ENCODE results near the gene EXOC3. TPM values are rescaled to one million over a fixed set of nuclear protein-coding genes. Genes with fewer than 3 reads are reported as not detected.

The EXOC3 gene
- total RNA-seq, 1 experiment from 2014 or later = 55.0 TPM

DNA sequence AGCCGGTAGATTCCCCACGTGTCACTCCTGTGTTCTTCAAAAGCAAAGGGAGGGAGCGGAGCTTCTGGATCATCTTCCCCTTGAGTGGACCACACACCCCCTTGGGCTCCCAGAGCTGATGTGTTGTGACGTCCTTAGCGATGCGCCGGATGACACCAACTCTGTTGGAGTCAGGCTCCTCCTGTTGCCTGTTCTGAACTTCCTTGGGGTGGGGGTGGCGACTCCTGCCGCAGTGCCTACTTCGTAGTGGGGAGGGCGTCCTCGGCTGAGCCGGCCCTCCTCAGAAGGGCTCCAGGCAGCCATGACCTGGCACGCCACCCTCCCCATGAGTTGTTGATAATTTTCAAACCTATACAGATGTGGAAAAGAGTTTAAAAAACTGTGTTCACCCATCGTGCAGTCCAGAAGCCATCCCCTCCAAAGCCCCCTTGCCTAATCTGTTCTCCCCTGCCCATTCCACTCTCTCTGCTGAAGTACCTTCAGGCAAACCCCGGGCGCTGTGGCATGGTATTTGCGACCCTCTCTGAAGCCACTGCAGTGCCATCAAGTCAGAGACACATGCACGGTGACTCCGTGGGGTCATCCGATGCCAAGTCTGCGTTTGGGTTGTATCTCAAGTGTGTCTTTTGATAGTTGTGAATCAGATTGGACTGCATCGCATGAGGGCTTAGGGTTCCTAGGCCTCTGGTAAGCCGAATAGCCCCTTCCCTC lies 16.7 kb downstream of the EXOC3 start:
- DNase-seq (ENCODE audit: low read depth, low spot score) (no peak), ATAC-seq (no peak)
- in situ Hi-C loops (cut with HindIII; ENCODE audit: low pct_unique_long_range_greater_than_20kb, low sequenced_read_pairs) = no loop called here
- H3K27me3 ChIP-seq (ENCODE audit: control insufficient read depth, insufficient read depth, low read length) = no peaks in the 10 kb centered on the region
- H3K4me3 ChIP-seq (ENCODE audit: low read depth in 2 of 2, low read length in 2 of 2) = no peak overlapping the region
- CTCF ChIA-PET = no interaction called here
- POLR2A ChIA-PET = no interaction called here
- no peaks in the 10 kb centered on the region for H3K9me3 ChIP-seq (ENCODE audit: control insufficient read depth, insufficient read depth, low read depth, low read length)
- H3K36me3 ChIP-seq (ENCODE audit: control insufficient read depth, insufficient read depth, low read length) = peaks cover 13% of the 10 kb centered on the region
- TF ChIP-seq CTCF (IDR thresholded peaks at IDR 0.05) = no peak
- TF ChIP-seq TCF7L2 (IDR thresholded peaks at IDR 0.05; ENCODE audit: low read depth, low read length) = no peak
- TF ChIP-seq POLR2AphosphoS5 (IDR thresholded peaks at IDR 0.05; ENCODE audit: low read depth, low read length) = no peak
- no peak for TF ChIP-seq SIN3A (IDR thresholded peaks at IDR 0.05; ENCODE audit: borderline replicate concordance, insufficient read depth, low read depth, low read length)
- TF ChIP-seq, protein P1, sequence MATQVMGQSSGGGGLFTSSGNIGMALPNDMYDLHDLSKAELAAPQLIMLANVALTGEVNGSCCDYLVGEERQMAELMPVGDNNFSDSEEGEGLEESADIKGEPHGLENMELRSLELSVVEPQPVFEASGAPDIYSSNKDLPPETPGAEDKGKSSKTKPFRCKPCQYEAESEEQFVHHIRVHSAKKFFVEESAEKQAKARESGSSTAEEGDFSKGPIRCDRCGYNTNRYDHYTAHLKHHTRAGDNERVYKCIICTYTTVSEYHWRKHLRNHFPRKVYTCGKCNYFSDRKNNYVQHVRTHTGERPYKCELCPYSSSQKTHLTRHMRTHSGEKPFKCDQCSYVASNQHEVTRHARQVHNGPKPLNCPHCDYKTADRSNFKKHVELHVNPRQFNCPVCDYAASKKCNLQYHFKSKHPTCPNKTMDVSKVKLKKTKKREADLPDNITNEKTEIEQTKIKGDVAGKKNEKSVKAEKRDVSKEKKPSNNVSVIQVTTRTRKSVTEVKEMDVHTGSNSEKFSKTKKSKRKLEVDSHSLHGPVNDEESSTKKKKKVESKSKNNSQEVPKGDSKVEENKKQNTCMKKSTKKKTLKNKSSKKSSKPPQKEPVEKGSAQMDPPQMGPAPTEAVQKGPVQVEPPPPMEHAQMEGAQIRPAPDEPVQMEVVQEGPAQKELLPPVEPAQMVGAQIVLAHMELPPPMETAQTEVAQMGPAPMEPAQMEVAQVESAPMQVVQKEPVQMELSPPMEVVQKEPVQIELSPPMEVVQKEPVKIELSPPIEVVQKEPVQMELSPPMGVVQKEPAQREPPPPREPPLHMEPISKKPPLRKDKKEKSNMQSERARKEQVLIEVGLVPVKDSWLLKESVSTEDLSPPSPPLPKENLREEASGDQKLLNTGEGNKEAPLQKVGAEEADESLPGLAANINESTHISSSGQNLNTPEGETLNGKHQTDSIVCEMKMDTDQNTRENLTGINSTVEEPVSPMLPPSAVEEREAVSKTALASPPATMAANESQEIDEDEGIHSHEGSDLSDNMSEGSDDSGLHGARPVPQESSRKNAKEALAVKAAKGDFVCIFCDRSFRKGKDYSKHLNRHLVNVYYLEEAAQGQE (IDR thresholded peaks at IDR 0.05; ENCODE audit: insufficient read depth in 1 of 2, low read depth in 2 of 2, low read length in 1 of 2) = no peak
- no peak overlapping the region for H3K27ac ChIP-seq (ENCODE audit: low read length)
- no TSS peak for BruUV-seq (replicated peaks)
- intact Hi-C loops (cut with micrococcal nuclease; ENCODE audit: unreplicated experiment) = no loop called here
- no peaks in the 10 kb centered on the region for H3K4me1 ChIP-seq (ENCODE audit: control insufficient read depth, insufficient read depth, low read length)

GRCh38 chr5:460273-460625 lies 17.3 kb downstream of the EXOC3 start:
- no peak overlapping the region for H3K27ac ChIP-seq (ENCODE audit: low read length)
- no peaks in the 10 kb centered on the region for H3K4me1 ChIP-seq (ENCODE audit: control insufficient read depth, insufficient read depth, low read length)
- no peak for DNase-seq (ENCODE audit: low read depth, low spot score)
- BruUV-seq (replicated peaks) = no TSS peak
- ATAC-seq = no peak
- H3K9me3 ChIP-seq (ENCODE audit: control insufficient read depth, insufficient read depth, low read depth, low read length) = no peaks in the 10 kb centered on the region
- in situ Hi-C loops (cut with HindIII; ENCODE audit: low pct_unique_long_range_greater_than_20kb, low sequenced_read_pairs) = no loop called here
- TF ChIP-seq, protein P1 (IDR thresholded peaks at IDR 0.05; ENCODE audit: insufficient read depth in 1 of 2, low read depth in 2 of 2, low read length in 1 of 2) = no peak
- TF ChIP-seq SIN3A (IDR thresholded peaks at IDR 0.05; ENCODE audit: borderline replicate concordance, insufficient read depth, low read depth, low read length) (no peak), POLR2AphosphoS5 (IDR thresholded peaks at IDR 0.05; ENCODE audit: low read depth, low read length) (no peak), TCF7L2 (IDR thresholded peaks at IDR 0.05; ENCODE audit: low read depth, low read length) (no peak), CTCF (IDR thresholded peaks at IDR 0.05) (no peak)
- no peak overlapping the region for H3K4me3 ChIP-seq (ENCODE audit: low read depth in 2 of 2, low read length in 2 of 2)
- ChIA-PET POLR2A (no interaction called here), CTCF (no interaction called here)
- H3K27me3 ChIP-seq (ENCODE audit: control insufficient read depth, insufficient read depth, low read length) = no peaks in the 10 kb centered on the region
- H3K36me3 ChIP-seq (ENCODE audit: control insufficient read depth, insufficient read depth, low read length) = peaks cover 13% of the 10 kb centered on the region
- intact Hi-C loops (cut with micrococcal nuclease; ENCODE audit: unreplicated experiment) = no loop called here
